K562 (cell line): ENCODE measurements around the gene GRM2. TPM values are rescaled to one million over a fixed set of nuclear protein-coding genes. Genes with fewer than 3 reads are reported as not detected.

ENCODE experiments used
- ATAC-seq: fragments of 200-7000 bp; cut with Tn5 transposase; 3 replicates; pipeline ENCODE4 v1.9.1; 2020; ENCODE audit warnings: moderate library complexity
- BruUV-seq: library from RNA; stranded (reverse); fragments of 400-500 nt; replicated peaks from 2 replicates; lab custom pipeline; 2021; lab: Mats Ljungman, UMichigan
- CTCF ChIA-PET: fragments of 300-600 bp; formaldehyde crosslinking; extraction: SDS; loops from one replicate; lab custom pipeline; 2021; ENCODE audit warnings: low intra/inter-chr PET ratio; lab: Yijun Ruan, JAX
- POLR2A ChIA-PET: fragments of 300-600, 350-650 bp; sonication (Branson Sonifier 250); formaldehyde crosslinking; extraction: SDS; loops from one replicate; lab custom pipeline; 2021; ENCODE audit warnings: antibody characterized with exemption, inconsistent platforms; lab: Yijun Ruan, JAX
- DNase-seq, 4 experiments: peaks; one replicate each; pipeline versions ENCODE4 v3.0.0 to v3.0.0-alpha.2; 2011 to 2018; ENCODE audit warnings: low spot score in 3 of 4, mixed read lengths in 3 of 4; ENCODE audit errors: extremely low read depth in 1 of 4
- FAIRE-seq: peaks from 2 replicates; lab custom pipeline; 2011; peaks lifted over from hg19 to GRCh38; lab: Jason Lieb, UNC
- H2AFZ ChIP-seq: 2 replicates; pipeline ENCODE4 v1.6.0; 2011; ENCODE audit warnings: low read depth, low read length, control low read depth, inconsistent platforms
- H3K27ac ChIP-seq: fragments of 200-600 bp; 3 replicates; pipeline ENCODE4 v1.8.0; 2011; ENCODE audit warnings: low read depth, mild to moderate bottlenecking, control low read depth, inconsistent platforms, low read length, moderate library complexity, mixed read lengths; ENCODE audit errors: extremely low read depth
- H3K27me3 ChIP-seq, 2 experiments: fragments of 300-600 bp in 1 of 2; 2 replicates in 1 of 2; 3 replicates in 1 of 2; pipeline versions ENCODE4 v1.6.0 to v1.8.0; 2011; ENCODE audit warnings: inconsistent platforms in 2 of 2, low read length in 2 of 2, mild to moderate bottlenecking in 1 of 2, mixed read lengths in 1 of 2, moderate library complexity in 1 of 2; ENCODE audit not compliant: control insufficient read depth in 2 of 2, insufficient read depth in 2 of 2
- H3K36me3 ChIP-seq: fragments of 300-600 bp; 3 replicates; pipeline ENCODE4 v1.8.0; 2011; ENCODE audit warnings: mild to moderate bottlenecking, low read length, inconsistent platforms; ENCODE audit not compliant: control insufficient read depth, insufficient read depth
- H3K4me1 ChIP-seq, 2 experiments: fragments of 200-600 bp in 1 of 2; replicated peaks in 1 of 2; 2 replicates in 1 of 2; 3 replicates in 1 of 2; pipeline versions ENCODE4 v1.5.1 to v1.8.0; 2011; ENCODE audit warnings: inconsistent platforms in 2 of 2, low read length in 2 of 2, mild to moderate bottlenecking in 1 of 2, mixed read lengths in 1 of 2, moderate library complexity in 1 of 2; ENCODE audit not compliant: control insufficient read depth in 2 of 2, insufficient read depth in 2 of 2
- H3K4me2 ChIP-seq: 2 replicates; pipeline ENCODE4 v1.6.1; 2011; ENCODE audit warnings: low read length, control low read depth, inconsistent platforms, mixed read lengths; ENCODE audit not compliant: insufficient read depth
- H3K4me3 ChIP-seq: fragments of 200-600 bp; sonication (generic), shearing (Covaris generic); 2 replicates; pipeline ENCODE4 v1.5.1; 2016; ENCODE audit warnings: control low read depth, inconsistent platforms
- H3K79me2 ChIP-seq: fragments of 200-600 bp; 3 replicates; pipeline ENCODE4 v1.8.0; 2011; ENCODE audit warnings: low read length, inconsistent platforms; ENCODE audit not compliant: control insufficient read depth, insufficient read depth
- H3K9ac ChIP-seq, 2 experiments: 2 replicates each; pipeline versions ENCODE4 v1.6.0 to v1.6.1; 2011; ENCODE audit warnings: low read depth in 2 of 2, low read length in 2 of 2, control low read depth in 1 of 2, inconsistent platforms in 1 of 2, mild to moderate bottlenecking in 1 of 2, mixed read lengths in 1 of 2; ENCODE audit not compliant: insufficient read depth in 1 of 2
- H3K9me1 ChIP-seq: one replicate; pipeline ENCODE4 v1.6.0; 2011; ENCODE audit warnings: inconsistent platforms, mild to moderate bottlenecking, low read length, moderate library complexity; ENCODE audit not compliant: control insufficient read depth, insufficient read depth
- H3K9me3 ChIP-seq: replicated peaks from 2 replicates; pipeline ENCODE4 v1.5.1; 2011; ENCODE audit warnings: low read depth, low read length, inconsistent platforms; ENCODE audit not compliant: control insufficient read depth, insufficient read depth
- H4K20me1 ChIP-seq: replicated peaks from 2 replicates; pipeline ENCODE4 v1.6.1; 2011; ENCODE audit warnings: low read length, inconsistent platforms, mixed read lengths; ENCODE audit not compliant: control insufficient read depth, insufficient read depth
- ELF2 ChIP-seq: fragments of 250-450 bp; sonication (Bioruptor Pico); IDR thresholded peaks from 2 replicates; pipeline ENCODE4 v1.5.0; 2021; ENCODE audit warnings: mild to moderate bottlenecking
- ETV6 ChIP-seq, 3 experiments: fragments of 150-350 bp in 1 of 3; sonication (generic) in 1 of 3; formaldehyde crosslinking in 1 of 3; IDR thresholded peaks; 2 replicates each; pipeline versions ENCODE4 v1.6.1 to v1.8.0; 2014 to 2022; ENCODE audit warnings: borderline replicate concordance in 2 of 3, low read depth in 2 of 3, antibody characterized with exemption in 1 of 3, low read length in 1 of 3, mild to moderate bottlenecking in 1 of 3, missing genetic modification reagents in 1 of 3
- PPARD ChIP-seq: fragments of 250-450 bp; sonication (Bioruptor Pico); IDR thresholded peaks from 2 replicates; pipeline ENCODE4 v1.8.0; 2022; ENCODE audit warnings: inconsistent platforms, mild to moderate bottlenecking, moderate library complexity
- PURB ChIP-seq: sonication (generic); formaldehyde crosslinking; IDR thresholded peaks from 2 replicates; pipeline ENCODE4 v1.9.0; 2021; ENCODE audit warnings: low read depth, mild to moderate bottlenecking, missing genetic modification reagents
- RBFOX2 ChIP-seq: fragments of 200-400 bp; formaldehyde crosslinking; IDR thresholded peaks from 2 replicates; pipeline ENCODE4 v1.6.1; 2017; ENCODE audit warnings: low read depth, mild to moderate bottlenecking, low read length, moderate library complexity
- WGBS: fragments of 100-300 bp; shearing (Covaris generic); methylation state at CpG from one replicate; pipeline ENCODE4 v1.1.6; 2016; ENCODE audit warnings: low coverage, mixed read lengths; ENCODE audit not compliant: insufficient coverage; ENCODE audit errors: missing lambda C conversion rate; 5-methylcytosine and 5-hydroxymethylcytosine counted together
- in situ Hi-C: fragments of 300-500 bp; cut with MboI; formaldehyde crosslinking; loops from 4 replicates; pipeline ENCODE4 v1.15.0; 2018; ENCODE audit warnings: inconsistent platforms, mixed read lengths
- intact Hi-C: fragments of 100-400 bp; cut with micrococcal nuclease; formaldehyde crosslinking; loops from 2 replicates; pipeline ENCODE4 v1.14.2; 2022
- polyA plus RNA-seq, 8 experiments: library from polyadenylated mRNA; depleted of rRNA in 4 of 8; stranded (reverse) in 5 of 8; unstranded in 3 of 8; fragments of >200 nt; fragmentation: Nextera tagmentation in 2 of 8; fragmentation: Illumina TruSeq in 1 of 8; extraction: Ambion mirVana in 2 of 8; extraction: Trizol in 1 of 8; gene quantifications; 2 replicates each; pipeline versions ENCODE4 v1.2.1 to v1.2.3, GENCODE V29; 2011 to 2014; ENCODE audit warnings: inconsistent platforms in 1 of 8, missing spikeins in 1 of 8
- total RNA-seq, 7 experiments: library from RNA; depleted of rRNA in 6 of 7; stranded (reverse); fragments of >200 nt in 6 of 7; fragmentation: Illumina TruSeq in 2 of 7; extraction: Trizol in 2 of 7; gene quantifications; 2 replicates each; pipeline versions ENCODE4 v1.2.1 to v1.2.3, GENCODE V29; 2011 to 2021; ENCODE audit warnings: low replicate concordance in 1 of 7
- TF ChIP-seq, protein P1 (sequence below), 3 experiments: fragments of 200-800 bp in 1 of 3; fragments of 250-450 bp in 1 of 3; fragments of 450-650 bp in 1 of 3; sonication (Bioruptor Pico) in 1 of 3; sonication (Bioruptor generic) in 1 of 3; formaldehyde crosslinking in 1 of 3; IDR thresholded peaks; 2 replicates each; pipeline versions ENCODE4 v1.6.1 to v1.8.0; 2016 to 2022; ENCODE audit warnings: mild to moderate bottlenecking in 2 of 3, missing genetic modification characterization in 2 of 3, missing compliant biosample characterization in 1 of 3, moderate library complexity in 1 of 3

GRM2 gene
- total and polyA plus RNA-seq, 9 of the 15 experiments (the other 6 are each of a cell fraction or from before 2014, with no cell fraction given) = not detected

GRCh38 chr3:51677358-51677757 lies 29.5 kb upstream of the GRM2 start:
- Histone ChIP-seq H3K4me1 (peaks cover 7 to 9% of the 10 kb centered on the region in 2 experiments; a peak in 4 of 5 replicates), H3K9me3 (no peaks in the 10 kb centered on the region), H2AFZ (no peak overlapping the region), H3K79me2 (peaks cover 5% of the 10 kb centered on the region; the same call in 2 of the 3 replicates), H3K27ac (no peak overlapping the region), H4K20me1 (peaks cover 6% of the 10 kb centered on the region; the same call in 1 of the 2 replicates), H3K27me3 (no peaks in the 10 kb centered on the region), H3K4me2 (no peak overlapping the region), H3K4me3 (no peak overlapping the region), H3K36me3 (peaks cover 15% of the 10 kb centered on the region; the same call in 2 of the 3 replicates), H3K9ac (no peak overlapping the region), H3K9me1 (no peaks in the 10 kb centered on the region)
- WGBS = 83% methylated on average over 2 of the region's 3 CpGs
- BruUV-seq = no TSS peak
- ATAC-seq (no peak), FAIRE-seq (no peak), DNase-seq (no peak)
- intact Hi-C loops = no loop called here
- in situ Hi-C loops = loop anchor here (25.0 kb wide), 1 partner anchor 1040 kb away; no protein-coding TSS in a partner anchor
- ChIA-PET POLR2A (interaction anchor here (1.2 kb wide), 1 partner anchor 79 kb away, joined by 3 read pairs; no protein-coding TSS in a partner anchor), CTCF (no interaction called here)
- no peak for TF ChIP-seq PPARD (CRISPR knock-in tag)
- 0 out of 2 replicates have a peak, but pooled peaks have one; percentile 20 for TF ChIP-seq RBFOX2

GRCh38 chr3:51678186-51678585 lies 28.7 kb upstream of the GRM2 start:
- peaks cover 10% of the 10 kb centered on the region; the same call in 1 of the 2 replicates for H4K20me1 ChIP-seq
- ChIA-PET CTCF (no interaction called here), POLR2A (interaction anchor here (1.2 kb wide), 1 partner anchor 80 kb away, joined by 3 read pairs; no protein-coding TSS in a partner anchor)
- no peaks in the 10 kb centered on the region for H3K9me3 ChIP-seq
- in situ Hi-C loops (loop anchor here (25.0 kb wide), 1 partner anchor 1041 kb away; no protein-coding TSS in a partner anchor), intact Hi-C loops (no loop called here)
- FAIRE-seq = no peak
- 0 out of 4 replicates have a peak overlapping the region, but pooled peaks of 1 of the 2 experiments have one; percentile 45 for H3K9ac ChIP-seq
- no CpG with 5 or more reads among the region's 1 CpG for WGBS
- peaks cover 7 to 9% of the 10 kb centered on the region in 2 experiments; a peak in 4 of 5 replicates for H3K4me1 ChIP-seq
- H3K9me1 ChIP-seq = no peaks in the 10 kb centered on the region
- no TSS peak for BruUV-seq
- H3K27me3 ChIP-seq = no peaks in the 10 kb centered on the region
- no peak overlapping the region for H3K4me2 ChIP-seq
- H3K36me3 ChIP-seq = peaks cover 21% of the 10 kb centered on the region; the same call in 2 of the 3 replicates
- H3K27ac ChIP-seq = no peak overlapping the region
- no peak for ATAC-seq
- H3K4me3 ChIP-seq = no peak overlapping the region
- no peak overlapping the region for H2AFZ ChIP-seq
- H3K79me2 ChIP-seq = no peaks in the 10 kb centered on the region; the same call in 1 of the 3 replicates
- no peak for TF ChIP-seq ETV6 (IDR thresholded peaks at IDR 0.05; ENCODE audit: borderline replicate concordance in 1 of 2, low read depth in 2 of 2, low read length in 1 of 2)
- no peak for TF ChIP-seq ETV6 (CRISPR knock-in tag; IDR thresholded peaks at IDR 0.05; ENCODE audit: borderline replicate concordance)
- TF ChIP-seq PURB (CRISPR knock-in tag) = no peak
- TF ChIP-seq, protein P1, sequence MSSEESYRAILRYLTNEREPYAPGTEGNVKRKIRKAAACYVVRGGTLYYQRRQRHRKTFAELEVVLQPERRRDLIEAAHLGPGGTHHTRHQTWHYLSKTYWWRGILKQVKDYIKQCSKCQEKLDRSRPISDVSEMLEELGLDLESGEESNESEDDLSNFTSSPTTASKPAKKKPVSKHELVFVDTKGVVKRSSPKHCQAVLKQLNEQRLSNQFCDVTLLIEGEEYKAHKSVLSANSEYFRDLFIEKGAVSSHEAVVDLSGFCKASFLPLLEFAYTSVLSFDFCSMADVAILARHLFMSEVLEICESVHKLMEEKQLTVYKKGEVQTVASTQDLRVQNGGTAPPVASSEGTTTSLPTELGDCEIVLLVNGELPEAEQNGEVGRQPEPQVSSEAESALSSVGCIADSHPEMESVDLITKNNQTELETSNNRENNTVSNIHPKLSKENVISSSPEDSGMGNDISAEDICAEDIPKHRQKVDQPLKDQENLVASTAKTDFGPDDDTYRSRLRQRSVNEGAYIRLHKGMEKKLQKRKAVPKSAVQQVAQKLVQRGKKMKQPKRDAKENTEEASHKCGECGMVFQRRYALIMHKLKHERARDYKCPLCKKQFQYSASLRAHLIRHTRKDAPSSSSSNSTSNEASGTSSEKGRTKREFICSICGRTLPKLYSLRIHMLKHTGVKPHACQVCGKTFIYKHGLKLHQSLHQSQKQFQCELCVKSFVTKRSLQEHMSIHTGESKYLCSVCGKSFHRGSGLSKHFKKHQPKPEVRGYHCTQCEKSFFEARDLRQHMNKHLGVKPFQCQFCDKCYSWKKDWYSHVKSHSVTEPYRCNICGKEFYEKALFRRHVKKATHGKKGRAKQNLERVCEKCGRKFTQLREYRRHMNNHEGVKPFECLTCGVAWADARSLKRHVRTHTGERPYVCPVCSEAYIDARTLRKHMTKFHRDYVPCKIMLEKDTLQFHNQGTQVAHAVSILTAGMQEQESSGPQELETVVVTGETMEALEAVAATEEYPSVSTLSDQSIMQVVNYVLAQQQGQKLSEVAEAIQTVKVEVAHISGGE (CRISPR knock-in tag; IDR thresholded peaks at IDR 0.05) = no peak
- TF ChIP-seq ELF2 = no peak
- DNase-seq = no peak
